Central memory CD4-positive, alpha-beta T cell (primary cell): ENCODE data around the gene FAM180A.
"Not testable (repeated sequence)": the region's sequence is repeated elsewhere in the genome, so short reads cannot be mapped to it uniquely, and the experiment has no call there.

Experiments used
- DNase-seq: peaks from one replicate; pipeline ENCODE4 v3.0.0; 2022
- total RNA-seq, 3 experiments: gene quantifications; one replicate each; lab custom pipeline; 2026; lab: John Stamatoyannopoulos, UW

The FAM180A gene
- total RNA-seq: 0 reads per million in 3 experiments

GRCh38 chr7:135748770-135749169 is at the start of gene FAM180A:
FAM180A (minus strand) TSS chr7:135748813; CDS start chr7:135748580, 233 bp downstream.
- no peak for DNase-seq

GRCh38 chr7:135798095-135798494 is 49.5 kb upstream of the FAM180A start:
- DNase-seq: no peak

GRCh38 chr7:135795846-135796570 is 47.4 kb upstream of the FAM180A start:
- DNase-seq: no peak

GRCh38 chr7:135793841-135794240 is 45.2 kb upstream of the FAM180A start:
- DNase-seq: no peak

- no peak for DNase-seq
These were observed 44.3 kb upstream of the FAM180A start for GRCh38 chr7:135792866-135793265.

- DNase-seq: no peak
These were observed 43.7 kb upstream of the FAM180A start for GRCh38 chr7:135792363-135792668.

- DNase-seq: no peak
These were observed 43.1 kb upstream of the FAM180A start for GRCh38 chr7:135791543-135792362.

- no peak for DNase-seq
These were observed 41.9 kb upstream of the FAM180A start for GRCh38 chr7:135790371-135790977.

GRCh38 chr7:135789956-135790355 is 41.3 kb upstream of the FAM180A start:
- no peak for DNase-seq

- DNase-seq: no peak
These were observed 40.8 kb upstream of the FAM180A start for GRCh38 chr7:135789431-135789830.

- DNase-seq: no peak
These were observed 38.3 kb upstream of the FAM180A start for GRCh38 chr7:135786911-135787310.

- DNase-seq: no peak
These were observed 36.5 kb upstream of the FAM180A start for GRCh38 chr7:135785065-135785464.

- DNase-seq: no peak
These were observed 35.4 kb upstream of the FAM180A start for GRCh38 chr7:135784013-135784412.

- DNase-seq: no peak
These were observed 34.2 kb upstream of the FAM180A start for GRCh38 chr7:135782801-135783200.

GRCh38 chr7:135782377-135782776 is 33.8 kb upstream of the FAM180A start:
- DNase-seq: no peak

GRCh38 chr7:135777626-135778398 is 29.2 kb upstream of the FAM180A start:
- DNase-seq: no peak

- DNase-seq: not testable (repeated sequence)
These were observed 27.3 kb upstream of the FAM180A start for GRCh38 chr7:135775915-135776314.

- no peak for DNase-seq
These were observed 26.6 kb upstream of the FAM180A start for GRCh38 chr7:135775230-135775629.

- DNase-seq: no peak
These were observed 25.7 kb upstream of the FAM180A start for GRCh38 chr7:135774284-135774683.

- no peak for DNase-seq
These were observed 24.9 kb upstream of the FAM180A start for GRCh38 chr7:135773464-135773863.

- DNase-seq: no peak
These were observed 24.1 kb upstream of the FAM180A start for GRCh38 chr7:135772639-135773222.

- DNase-seq: no peak
These were observed 23.5 kb upstream of the FAM180A start for GRCh38 chr7:135771961-135772638.
